ENCODE measurements around the gene CCBE1. TPM values are rescaled to one million over a fixed set of nuclear protein-coding genes. Genes with fewer than 3 reads are reported as not detected.
"Not testable (repeated sequence)": the region's sequence is repeated elsewhere in the genome, so short reads cannot be mapped to it uniquely, and the experiment has no call there.

The CCBE1 gene
- total RNA-seq, 1 donor from 2014 or later, result 14.0 TPM

- no peak for ATAC-seq
- Histone ChIP-seq H3K27ac (no peak overlapping the region), H3K4me3 (no peak overlapping the region), H3K9me3 (no peaks in the 10 kb centered on the region), H3K36me3 (no peaks in the 10 kb centered on the region), H3K4me1 (peaks cover 33% of the 10 kb centered on the region), H3K27me3 (ENCODE audit: low read depth) (no peaks in the 10 kb centered on the region)
- intact Hi-C loops (cut with DNase I), result no loop called here
- TF ChIP-seq CTCF (IDR thresholded peaks at IDR 0.05), result no peak
- no peak for DNase-seq
Observed at GRCh38 chr18:59518705-59519104, 178.5 kb downstream of the CCBE1 start.

- DNase-seq, result no peak
- H3K4me1 ChIP-seq, result peaks cover 37% of the 10 kb centered on the region
- TF ChIP-seq CTCF (IDR thresholded peaks at IDR 0.05), result no peak
- H3K27ac ChIP-seq, result no peak overlapping the region
- intact Hi-C loops (cut with DNase I), result no loop called here
- H3K27me3 ChIP-seq (ENCODE audit: low read depth), result no peaks in the 10 kb centered on the region
- no peak for ATAC-seq
- H3K9me3 ChIP-seq, result no peaks in the 10 kb centered on the region
- no peaks in the 10 kb centered on the region for H3K36me3 ChIP-seq
- H3K4me3 ChIP-seq, result no peak overlapping the region
Observed at GRCh38 chr18:59517446-59518165, 179.6 kb downstream of the CCBE1 start.

GRCh38 chr18:59516356-59517155 lies 180.7 kb downstream of the CCBE1 start:
- DNase-seq (no peak), ATAC-seq (peak; percentile 87 to 93)
- Histone ChIP-seq H3K36me3 (no peaks in the 10 kb centered on the region), H3K4me3 (no peak overlapping the region), H3K27me3 (ENCODE audit: low read depth) (no peaks in the 10 kb centered on the region), H3K4me1 (peaks cover 37% of the 10 kb centered on the region), H3K9me3 (no peaks in the 10 kb centered on the region), H3K27ac (peak overlapping the region; percentile 25)
- intact Hi-C loops (cut with DNase I), result no loop called here
- no peak for TF ChIP-seq CTCF (IDR thresholded peaks at IDR 0.05)

GRCh38 chr18:59515956-59516355 lies 181.3 kb downstream of the CCBE1 start:
- H3K9me3 ChIP-seq; intact Hi-C loops (cut with DNase I); ATAC-seq; H3K27ac ChIP-seq; DNase-seq; H3K4me3 ChIP-seq; H3K27me3 ChIP-seq (ENCODE audit: low read depth); H3K36me3 ChIP-seq: not testable (repeated sequence)
- peaks cover 37% of the 10 kb centered on the region for H3K4me1 ChIP-seq

- Histone ChIP-seq H3K27ac (no peak overlapping the region), H3K9me3 (no peaks in the 10 kb centered on the region), H3K36me3 (no peaks in the 10 kb centered on the region), H3K4me3 (no peak overlapping the region), H3K27me3 (ENCODE audit: low read depth) (no peaks in the 10 kb centered on the region), H3K4me1 (peaks cover 45% of the 10 kb centered on the region)
- ATAC-seq, result no peak
- intact Hi-C loops (cut with DNase I), result no loop called here
- TF ChIP-seq CTCF (IDR thresholded peaks at IDR 0.05), result no peak
- DNase-seq, result no peak
Observed at GRCh38 chr18:59515147-59515546, 182.1 kb downstream of the CCBE1 start.

- no peaks in the 10 kb centered on the region for H3K27me3 ChIP-seq (ENCODE audit: low read depth)
- H3K9me3 ChIP-seq, result no peaks in the 10 kb centered on the region
- peak; percentile 48 to 50 for ATAC-seq
- intact Hi-C loops (cut with DNase I), result no loop called here
- no peaks in the 10 kb centered on the region for H3K36me3 ChIP-seq
- no peak for DNase-seq
- peaks cover 48% of the 10 kb centered on the region for H3K4me1 ChIP-seq
- peak overlapping the region; percentile 36 for H3K27ac ChIP-seq
- H3K4me3 ChIP-seq, result no peak overlapping the region
- TF ChIP-seq CTCF (IDR thresholded peaks at IDR 0.05), result no peak
Observed at GRCh38 chr18:59514203-59514602, 183.0 kb downstream of the CCBE1 start.

All from lower lobe of right lung (tissue), 2 donors.